WTC11 (cell line): ENCODE measurements around the gene EDIL3. TPM values are rescaled to one million over a fixed set of nuclear protein-coding genes. Genes with fewer than 3 reads are reported as not detected.

Experiments used
- ATAC-seq: fragments of 200-7000 bp; cut with Tn5 transposase; 2 replicates; pipeline ENCODE4 v1.10.0; 2021; ENCODE audit warnings: mild to moderate bottlenecking, moderate library complexity
- CTCF ChIA-PET: fragments of 300-600 bp; sonication (Branson Sonifier 250); formaldehyde crosslinking; loops from one replicate; lab custom pipeline; 2021; ENCODE audit warnings: antibody characterized with exemption; lab: Charles Lee
- POLR2A ChIA-PET: fragments of 350-600 bp; sonication (Branson Sonifier 250); formaldehyde crosslinking; loops from one replicate; lab custom pipeline; 2021; ENCODE audit warnings: antibody characterized with exemption; lab: Charles Lee
- DNase-seq: peaks from one replicate; pipeline ENCODE4 v3.0.0; 2021; ENCODE audit warnings: low spot score
- H3K27ac Mint-ChIP-seq: 2 replicates; pipeline ENCODE4 v1.8.0; 2021; ENCODE audit warnings: mixed read lengths
- H3K27me3 Mint-ChIP-seq: 2 replicates; pipeline ENCODE4 v1.8.0; 2021; ENCODE audit warnings: low read depth, mild to moderate bottlenecking, moderate library complexity, mixed read lengths
- H3K36me3 Mint-ChIP-seq: 2 replicates; pipeline ENCODE4 v1.8.0; 2021; ENCODE audit warnings: mixed read lengths
- H3K4me1 Mint-ChIP-seq: 2 replicates; pipeline ENCODE4 v1.8.0; 2022; ENCODE audit warnings: mixed read lengths
- H3K4me3 Mint-ChIP-seq: 2 replicates; pipeline ENCODE4 v1.8.0; 2021; ENCODE audit warnings: mild to moderate bottlenecking, moderate library complexity, mixed read lengths
- H3K9me3 Mint-ChIP-seq: 2 replicates; pipeline ENCODE4 v1.8.0; 2021; ENCODE audit warnings: mixed read lengths
- EMX1 ChIP-seq: fragments of 250-450 bp; sonication (Bioruptor Pico); IDR thresholded peaks from 2 replicates; pipeline ENCODE4 v1.8.0; 2021; ENCODE audit warnings: mild to moderate bottlenecking
- ESRRA ChIP-seq: sonication (generic); formaldehyde crosslinking; IDR thresholded peaks from 2 replicates; pipeline ENCODE4 v1.8.1; 2022; ENCODE audit warnings: mild to moderate bottlenecking, missing genetic modification reagents, borderline replicate concordance
- FOXJ3 ChIP-seq: sonication (generic); formaldehyde crosslinking; IDR thresholded peaks from 2 replicates; pipeline ENCODE4 v1.9.0; 2021; ENCODE audit warnings: missing genetic modification reagents, mild to moderate bottlenecking, borderline replicate concordance
- FOXK1 ChIP-seq: sonication (generic); formaldehyde crosslinking; IDR thresholded peaks from 2 replicates; pipeline ENCODE4 v1.8.0; 2022; ENCODE audit warnings: mild to moderate bottlenecking, moderate library complexity, missing genetic modification reagents
- GABPB1 ChIP-seq: sonication (generic); formaldehyde crosslinking; IDR thresholded peaks from 2 replicates; pipeline ENCODE4 v1.8.1; 2023; ENCODE audit warnings: mild to moderate bottlenecking, missing genetic modification reagents
- GTF2I ChIP-seq: fragments of 250-450 bp; sonication (Bioruptor Pico); conservative IDR thresholded peaks from 2 replicates; pipeline ENCODE4 v1.4.0; 2021; ENCODE audit warnings: mild to moderate bottlenecking
- NFE2L1 ChIP-seq: sonication (generic); formaldehyde crosslinking; IDR thresholded peaks from 2 replicates; pipeline ENCODE4 v1.8.1; 2023; ENCODE audit warnings: missing genetic modification reagents
- NR1H2 ChIP-seq: sonication (generic); formaldehyde crosslinking; IDR thresholded peaks from 2 replicates; pipeline ENCODE4 v1.9.0; 2021; ENCODE audit warnings: mild to moderate bottlenecking, moderate library complexity, missing genetic modification reagents
- total RNA-seq: library from RNA; stranded (reverse); gene quantifications from 3 replicates; pipeline ENCODE4 v1.2.3, GENCODE V29; 2021
- TF ChIP-seq, protein P1 (sequence below): sonication (generic); formaldehyde crosslinking; IDR thresholded peaks from 2 replicates; pipeline ENCODE4 v1.8.1; 2022; ENCODE audit warnings: missing genetic modification reagents, borderline replicate concordance
- TF ChIP-seq, protein P2 (sequence below): sonication (generic); formaldehyde crosslinking; IDR thresholded peaks from 2 replicates; pipeline ENCODE4 v1.8.0; 2023; ENCODE audit warnings: missing genetic modification reagents, mild to moderate bottlenecking, borderline replicate concordance
- TF ChIP-seq, protein P3 (sequence below): sonication (generic); formaldehyde crosslinking; IDR thresholded peaks from 2 replicates; pipeline ENCODE4 v1.8.1; 2022; ENCODE audit warnings: low read depth, mild to moderate bottlenecking, moderate library complexity, missing genetic modification reagents, borderline replicate concordance
- TF ChIP-seq, protein P4 (sequence below): fragments of 250-450 bp; sonication (Bioruptor Pico); conservative IDR thresholded peaks from 2 replicates; pipeline ENCODE4 v1.9.0; 2021; ENCODE audit warnings: mild to moderate bottlenecking

The EDIL3 gene
- total RNA-seq, 1 experiment from 2014 or later, result 48.3 TPM

DNA sequence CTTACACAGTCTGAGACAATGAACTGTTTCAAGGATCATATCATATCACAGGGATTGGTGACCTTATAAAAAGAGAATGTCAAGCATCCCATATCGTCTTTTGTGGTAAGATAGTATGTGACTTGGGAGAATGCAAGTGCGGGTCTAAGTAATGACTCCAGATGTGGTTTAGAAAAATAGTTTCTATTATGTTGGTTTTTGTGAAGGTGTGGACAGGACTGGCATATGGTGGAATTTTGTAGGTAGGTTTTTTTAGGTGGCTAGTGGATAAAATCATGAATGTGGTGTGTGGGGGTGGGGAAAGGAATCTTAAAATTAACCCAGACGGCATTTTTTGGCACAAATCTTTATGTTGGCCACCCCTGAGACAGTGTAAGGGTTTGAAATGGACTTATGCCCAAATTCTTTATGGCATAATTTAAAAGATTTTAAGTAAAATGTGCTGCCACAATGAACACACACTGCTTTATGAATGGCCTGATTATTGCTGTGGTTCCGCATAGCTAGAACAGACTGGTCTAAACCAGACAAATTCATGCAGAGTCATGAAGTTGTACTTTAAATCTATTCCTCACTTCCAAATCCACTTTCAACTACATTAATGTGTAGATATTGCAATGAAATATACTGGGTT is 459.2 kb downstream of the EDIL3 start (continued):
- TF ChIP-seq GABPB1 (no peak), FOXJ3 (CRISPR knock-in tag) (no peak), ESRRA (CRISPR knock-in tag) (no peak), NR1H2 (CRISPR knock-in tag) (no peak), FOXK1 (CRISPR knock-in tag) (no peak), EMX1 (CRISPR knock-in tag) (no peak)
- TF ChIP-seq, protein P1, sequence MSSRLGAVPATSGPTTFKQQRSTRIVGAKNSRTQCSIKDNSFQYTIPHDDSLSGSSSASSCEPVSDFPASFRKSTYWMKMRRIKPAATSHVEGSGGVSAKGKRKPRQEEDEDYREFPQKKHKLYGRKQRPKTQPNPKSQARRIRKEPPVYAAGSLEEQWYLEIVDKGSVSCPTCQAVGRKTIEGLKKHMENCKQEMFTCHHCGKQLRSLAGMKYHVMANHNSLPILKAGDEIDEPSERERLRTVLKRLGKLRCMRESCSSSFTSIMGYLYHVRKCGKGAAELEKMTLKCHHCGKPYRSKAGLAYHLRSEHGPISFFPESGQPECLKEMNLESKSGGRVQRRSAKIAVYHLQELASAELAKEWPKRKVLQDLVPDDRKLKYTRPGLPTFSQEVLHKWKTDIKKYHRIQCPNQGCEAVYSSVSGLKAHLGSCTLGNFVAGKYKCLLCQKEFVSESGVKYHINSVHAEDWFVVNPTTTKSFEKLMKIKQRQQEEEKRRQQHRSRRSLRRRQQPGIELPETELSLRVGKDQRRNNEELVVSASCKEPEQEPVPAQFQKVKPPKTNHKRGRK (CRISPR knock-in tag), result no peak
- TF ChIP-seq, protein P2, sequence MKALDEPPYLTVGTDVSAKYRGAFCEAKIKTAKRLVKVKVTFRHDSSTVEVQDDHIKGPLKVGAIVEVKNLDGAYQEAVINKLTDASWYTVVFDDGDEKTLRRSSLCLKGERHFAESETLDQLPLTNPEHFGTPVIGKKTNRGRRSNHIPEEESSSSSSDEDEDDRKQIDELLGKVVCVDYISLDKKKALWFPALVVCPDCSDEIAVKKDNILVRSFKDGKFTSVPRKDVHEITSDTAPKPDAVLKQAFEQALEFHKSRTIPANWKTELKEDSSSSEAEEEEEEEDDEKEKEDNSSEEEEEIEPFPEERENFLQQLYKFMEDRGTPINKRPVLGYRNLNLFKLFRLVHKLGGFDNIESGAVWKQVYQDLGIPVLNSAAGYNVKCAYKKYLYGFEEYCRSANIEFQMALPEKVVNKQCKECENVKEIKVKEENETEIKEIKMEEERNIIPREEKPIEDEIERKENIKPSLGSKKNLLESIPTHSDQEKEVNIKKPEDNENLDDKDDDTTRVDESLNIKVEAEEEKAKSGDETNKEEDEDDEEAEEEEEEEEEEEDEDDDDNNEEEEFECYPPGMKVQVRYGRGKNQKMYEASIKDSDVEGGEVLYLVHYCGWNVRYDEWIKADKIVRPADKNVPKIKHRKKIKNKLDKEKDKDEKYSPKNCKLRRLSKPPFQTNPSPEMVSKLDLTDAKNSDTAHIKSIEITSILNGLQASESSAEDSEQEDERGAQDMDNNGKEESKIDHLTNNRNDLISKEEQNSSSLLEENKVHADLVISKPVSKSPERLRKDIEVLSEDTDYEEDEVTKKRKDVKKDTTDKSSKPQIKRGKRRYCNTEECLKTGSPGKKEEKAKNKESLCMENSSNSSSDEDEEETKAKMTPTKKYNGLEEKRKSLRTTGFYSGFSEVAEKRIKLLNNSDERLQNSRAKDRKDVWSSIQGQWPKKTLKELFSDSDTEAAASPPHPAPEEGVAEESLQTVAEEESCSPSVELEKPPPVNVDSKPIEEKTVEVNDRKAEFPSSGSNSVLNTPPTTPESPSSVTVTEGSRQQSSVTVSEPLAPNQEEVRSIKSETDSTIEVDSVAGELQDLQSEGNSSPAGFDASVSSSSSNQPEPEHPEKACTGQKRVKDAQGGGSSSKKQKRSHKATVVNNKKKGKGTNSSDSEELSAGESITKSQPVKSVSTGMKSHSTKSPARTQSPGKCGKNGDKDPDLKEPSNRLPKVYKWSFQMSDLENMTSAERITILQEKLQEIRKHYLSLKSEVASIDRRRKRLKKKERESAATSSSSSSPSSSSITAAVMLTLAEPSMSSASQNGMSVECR, result no peak
- TF ChIP-seq, protein P3, sequence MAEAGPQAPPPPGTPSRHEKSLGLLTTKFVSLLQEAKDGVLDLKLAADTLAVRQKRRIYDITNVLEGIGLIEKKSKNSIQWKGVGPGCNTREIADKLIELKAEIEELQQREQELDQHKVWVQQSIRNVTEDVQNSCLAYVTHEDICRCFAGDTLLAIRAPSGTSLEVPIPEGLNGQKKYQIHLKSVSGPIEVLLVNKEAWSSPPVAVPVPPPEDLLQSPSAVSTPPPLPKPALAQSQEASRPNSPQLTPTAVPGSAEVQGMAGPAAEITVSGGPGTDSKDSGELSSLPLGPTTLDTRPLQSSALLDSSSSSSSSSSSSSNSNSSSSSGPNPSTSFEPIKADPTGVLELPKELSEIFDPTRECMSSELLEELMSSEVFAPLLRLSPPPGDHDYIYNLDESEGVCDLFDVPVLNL (CRISPR knock-in tag), result no peak
- TF ChIP-seq, all 79 proteins: peak for 0

DNA sequence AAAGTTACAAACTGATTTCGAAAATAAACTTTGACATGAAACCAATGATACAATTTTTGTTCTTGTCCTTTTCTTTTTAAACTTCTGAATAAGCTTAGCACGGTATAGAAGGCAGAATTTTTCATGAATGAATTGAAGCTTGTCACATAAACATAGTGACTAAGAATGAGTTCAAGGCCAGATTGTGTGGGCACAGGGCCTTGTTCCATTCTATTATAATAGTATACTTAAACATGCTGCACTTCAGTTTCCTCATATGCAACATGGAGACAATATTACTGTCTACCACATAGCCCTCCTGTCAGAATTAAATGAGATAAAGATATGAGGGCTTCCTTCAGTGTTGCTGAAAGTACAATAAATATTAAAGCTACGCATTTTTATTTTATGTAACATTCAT is 459.8 kb downstream of the EDIL3 start:
- CTCF ChIA-PET, result no interaction called here
- Mint-ChIP-seq H3K4me3 (no peak overlapping the region), H3K27ac (no peak overlapping the region), H3K9me3 (peaks cover 7% of the 10 kb centered on the region), H3K27me3 (no peaks in the 10 kb centered on the region), H3K36me3 (no peaks in the 10 kb centered on the region), H3K4me1 (peaks cover 19% of the 10 kb centered on the region)
- ATAC-seq, result no peak
- POLR2A ChIA-PET, result no interaction called here
- TF ChIP-seq, protein P1 (CRISPR knock-in tag), result no peak
- TF ChIP-seq GTF2I (CRISPR knock-in tag) (no peak), EMX1 (CRISPR knock-in tag) (no peak), ESRRA (CRISPR knock-in tag) (no peak), NFE2L1 (CRISPR knock-in tag) (no peak)
- TF ChIP-seq, protein P4, sequence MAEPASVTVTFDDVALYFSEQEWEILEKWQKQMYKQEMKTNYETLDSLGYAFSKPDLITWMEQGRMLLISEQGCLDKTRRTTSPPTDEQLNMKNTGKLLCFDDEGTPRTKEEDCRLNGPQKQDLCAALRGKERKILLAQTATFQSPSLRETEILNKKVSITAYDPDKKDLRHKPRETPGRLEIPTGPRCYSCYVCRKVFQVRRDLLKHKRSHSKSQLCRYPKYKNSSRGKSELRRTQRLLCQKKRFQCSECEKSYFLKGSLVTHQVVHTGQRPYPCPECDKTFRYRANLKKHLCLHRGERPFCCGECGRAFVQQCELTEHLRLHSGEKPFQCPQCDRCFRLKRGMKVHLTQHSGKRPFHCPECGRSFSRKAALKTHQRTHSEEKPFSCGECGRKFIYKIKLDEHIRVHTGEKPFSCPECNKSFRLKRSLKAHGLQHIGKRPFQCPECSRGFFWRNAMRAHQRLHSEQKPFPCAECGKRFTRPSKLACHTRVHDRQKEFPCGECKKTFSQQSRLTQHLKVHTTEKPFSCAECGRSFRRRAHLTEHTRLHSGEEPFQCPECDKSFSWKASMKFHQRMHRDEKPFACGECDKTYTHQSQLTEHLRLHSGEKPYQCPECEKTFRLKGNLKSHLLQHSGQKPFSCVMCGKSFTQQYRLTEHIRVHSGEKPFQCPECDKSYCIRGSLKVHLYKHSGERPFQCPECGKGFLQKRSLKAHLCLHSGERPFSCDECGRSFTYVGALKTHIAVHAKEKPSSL (CRISPR knock-in tag), result no peak
- no peak for DNase-seq
